NCI-H69 (cell line): ENCODE data around the gene VTI1A.
"Not testable (repeated sequence)": the region's sequence is repeated elsewhere in the genome, so short reads cannot be mapped to it uniquely, and the experiment has no call there.

Experiments used
- DNase-seq: peaks from one replicate; lab custom pipeline; 2025; lab: John Stamatoyannopoulos, UW

VTI1A gene

GRCh38 chr10:112507046-112507445 is 60.0 kb downstream of the VTI1A start:
- DNase-seq: peak; percentile 6

- no peak for DNase-seq
Measured at GRCh38 chr10:112507988-112508387, 61.0 kb downstream of the VTI1A start.

- DNase-seq: no peak
Measured at GRCh38 chr10:112509558-112510291, 62.7 kb downstream of the VTI1A start.

- DNase-seq: no peak
Measured at GRCh38 chr10:112510384-112510783, 63.4 kb downstream of the VTI1A start.

GRCh38 chr10:112512294-112512693 is 65.3 kb downstream of the VTI1A start:
- DNase-seq: no peak

- DNase-seq: no peak
Measured at GRCh38 chr10:112515126-112515525, 68.1 kb downstream of the VTI1A start.

- no peak for DNase-seq
Measured at GRCh38 chr10:112515852-112516251, 68.8 kb downstream of the VTI1A start.

GRCh38 chr10:112517451-112517862 is 70.4 kb downstream of the VTI1A start:
- peak; percentile 2 for DNase-seq

- DNase-seq: peak; percentile 13
Measured at GRCh38 chr10:112519133-112519761, 72.2 kb downstream of the VTI1A start.

GRCh38 chr10:112520914-112521313 is 73.9 kb downstream of the VTI1A start:
- DNase-seq: no peak

- DNase-seq: no peak
Measured at GRCh38 chr10:112524641-112525040, 77.6 kb downstream of the VTI1A start.

GRCh38 chr10:112525200-112525599 is 78.2 kb downstream of the VTI1A start:
- no peak for DNase-seq

- no peak for DNase-seq
Measured at GRCh38 chr10:112526139-112526538, 79.1 kb downstream of the VTI1A start.

GRCh38 chr10:112526906-112527305 is 79.9 kb downstream of the VTI1A start:
- DNase-seq: no peak

GRCh38 chr10:112528235-112528634 is 81.2 kb downstream of the VTI1A start:
- DNase-seq: peak; percentile 0

GRCh38 chr10:112531421-112531820 is 84.4 kb downstream of the VTI1A start:
- no peak for DNase-seq

- no peak for DNase-seq
Measured at GRCh38 chr10:112532189-112532588, 85.2 kb downstream of the VTI1A start.

GRCh38 chr10:112532956-112533355 is 85.9 kb downstream of the VTI1A start:
- DNase-seq: no peak

GRCh38 chr10:112533916-112534315 is 86.9 kb downstream of the VTI1A start:
- peak; percentile 0 for DNase-seq

GRCh38 chr10:112535531-112535951 is 88.5 kb downstream of the VTI1A start:
- DNase-seq: no peak

- no peak for DNase-seq
Measured at GRCh38 chr10:112536663-112537062, 89.6 kb downstream of the VTI1A start.

- DNase-seq: no peak
Measured at GRCh38 chr10:112538168-112538567, 91.2 kb downstream of the VTI1A start.

- peak; percentile 11 for DNase-seq
Measured at GRCh38 chr10:112539340-112539739, 92.3 kb downstream of the VTI1A start.

- not testable (repeated sequence) for DNase-seq
Measured at GRCh38 chr10:112542823-112543222, 95.8 kb downstream of the VTI1A start.
